ENCODE measurements around the gene ATP10B. TPM values are rescaled to one million over a fixed set of nuclear protein-coding genes. Genes with fewer than 3 reads are reported as not detected.

The ATP10B gene
- total RNA-seq, 1 donor from 2014 or later = not detected

- H3K36me3 Mint-ChIP-seq (ENCODE audit: low read depth) = no peaks in the 10 kb centered on the region
- TF ChIP-seq, protein P1, sequence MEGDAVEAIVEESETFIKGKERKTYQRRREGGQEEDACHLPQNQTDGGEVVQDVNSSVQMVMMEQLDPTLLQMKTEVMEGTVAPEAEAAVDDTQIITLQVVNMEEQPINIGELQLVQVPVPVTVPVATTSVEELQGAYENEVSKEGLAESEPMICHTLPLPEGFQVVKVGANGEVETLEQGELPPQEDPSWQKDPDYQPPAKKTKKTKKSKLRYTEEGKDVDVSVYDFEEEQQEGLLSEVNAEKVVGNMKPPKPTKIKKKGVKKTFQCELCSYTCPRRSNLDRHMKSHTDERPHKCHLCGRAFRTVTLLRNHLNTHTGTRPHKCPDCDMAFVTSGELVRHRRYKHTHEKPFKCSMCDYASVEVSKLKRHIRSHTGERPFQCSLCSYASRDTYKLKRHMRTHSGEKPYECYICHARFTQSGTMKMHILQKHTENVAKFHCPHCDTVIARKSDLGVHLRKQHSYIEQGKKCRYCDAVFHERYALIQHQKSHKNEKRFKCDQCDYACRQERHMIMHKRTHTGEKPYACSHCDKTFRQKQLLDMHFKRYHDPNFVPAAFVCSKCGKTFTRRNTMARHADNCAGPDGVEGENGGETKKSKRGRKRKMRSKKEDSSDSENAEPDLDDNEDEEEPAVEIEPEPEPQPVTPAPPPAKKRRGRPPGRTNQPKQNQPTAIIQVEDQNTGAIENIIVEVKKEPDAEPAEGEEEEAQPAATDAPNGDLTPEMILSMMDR (IDR thresholded peaks at IDR 0.05) = no peak
- H3K9me3 Mint-ChIP-seq (ENCODE audit: low read depth) = no peaks in the 10 kb centered on the region
- no peaks in the 10 kb centered on the region for H3K4me1 Mint-ChIP-seq (ENCODE audit: low read depth)
- DNase-seq (ENCODE audit: low spot score) = no peak
- H3K27me3 Mint-ChIP-seq (ENCODE audit: low read depth) = peaks cover 3% of the 10 kb centered on the region
- H3K4me3 Mint-ChIP-seq (ENCODE audit: unreplicated experiment) = no peak overlapping the region
- no peak overlapping the region for H3K27ac Mint-ChIP-seq (ENCODE audit: unreplicated experiment)
Observed at GRCh38 chr5:160626322-160626721, 225.7 kb downstream of the ATP10B start.

DNA sequence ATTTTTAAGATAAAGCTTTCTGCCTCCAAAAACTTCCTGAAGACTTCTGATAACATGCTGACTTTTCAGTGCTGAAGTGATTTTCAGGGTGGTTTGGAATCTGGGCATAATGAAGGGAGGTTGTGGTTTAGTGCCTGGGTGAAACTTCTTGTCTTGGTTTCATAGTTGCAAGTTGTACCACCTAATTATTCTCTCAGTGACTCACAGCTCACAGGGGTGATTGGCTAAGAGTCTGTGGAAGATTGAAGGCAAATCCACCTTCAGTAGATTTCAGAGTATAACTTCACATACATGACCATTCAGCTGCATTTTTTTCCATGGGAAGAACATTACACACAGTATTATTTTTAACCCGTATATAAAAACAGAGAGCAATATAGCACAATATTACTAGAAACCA, 230.5 kb downstream of the ATP10B start:
- no peak for DNase-seq (ENCODE audit: low spot score)
- H3K27ac Mint-ChIP-seq (ENCODE audit: unreplicated experiment) = no peak overlapping the region
- no peaks in the 10 kb centered on the region for H3K36me3 Mint-ChIP-seq (ENCODE audit: low read depth)
- TF ChIP-seq, protein P1 (IDR thresholded peaks at IDR 0.05) = no peak
- no peaks in the 10 kb centered on the region for H3K4me1 Mint-ChIP-seq (ENCODE audit: low read depth)
- H3K9me3 Mint-ChIP-seq (ENCODE audit: low read depth) = no peaks in the 10 kb centered on the region
- no peak overlapping the region for H3K4me3 Mint-ChIP-seq (ENCODE audit: unreplicated experiment)
- peaks cover 5% of the 10 kb centered on the region for H3K27me3 Mint-ChIP-seq (ENCODE audit: low read depth)

GRCh38 chr5:160620401-160620800, 231.6 kb downstream of the ATP10B start:
- TF ChIP-seq, protein P1 (IDR thresholded peaks at IDR 0.05) = no peak
- Mint-ChIP-seq H3K4me1 (ENCODE audit: low read depth) (no peaks in the 10 kb centered on the region), H3K4me3 (ENCODE audit: unreplicated experiment) (no peak overlapping the region), H3K9me3 (ENCODE audit: low read depth) (no peaks in the 10 kb centered on the region), H3K36me3 (ENCODE audit: low read depth) (no peaks in the 10 kb centered on the region), H3K27ac (ENCODE audit: unreplicated experiment) (no peak overlapping the region), H3K27me3 (ENCODE audit: low read depth) (peaks cover 5% of the 10 kb centered on the region)
- DNase-seq (ENCODE audit: low spot score) = no peak

- H3K36me3 Mint-ChIP-seq (ENCODE audit: low read depth) = no peaks in the 10 kb centered on the region
- DNase-seq (ENCODE audit: low spot score) = no peak
- no peak overlapping the region for H3K4me3 Mint-ChIP-seq (ENCODE audit: unreplicated experiment)
- no peaks in the 10 kb centered on the region for H3K9me3 Mint-ChIP-seq (ENCODE audit: low read depth)
- no peaks in the 10 kb centered on the region for H3K4me1 Mint-ChIP-seq (ENCODE audit: low read depth)
- H3K27me3 Mint-ChIP-seq (ENCODE audit: low read depth) = peaks cover 5% of the 10 kb centered on the region
- TF ChIP-seq, protein P1 (IDR thresholded peaks at IDR 0.05) = no peak
- H3K27ac Mint-ChIP-seq (ENCODE audit: unreplicated experiment) = no peak overlapping the region
Observed at GRCh38 chr5:160619381-160619780, 232.6 kb downstream of the ATP10B start.

DNA sequence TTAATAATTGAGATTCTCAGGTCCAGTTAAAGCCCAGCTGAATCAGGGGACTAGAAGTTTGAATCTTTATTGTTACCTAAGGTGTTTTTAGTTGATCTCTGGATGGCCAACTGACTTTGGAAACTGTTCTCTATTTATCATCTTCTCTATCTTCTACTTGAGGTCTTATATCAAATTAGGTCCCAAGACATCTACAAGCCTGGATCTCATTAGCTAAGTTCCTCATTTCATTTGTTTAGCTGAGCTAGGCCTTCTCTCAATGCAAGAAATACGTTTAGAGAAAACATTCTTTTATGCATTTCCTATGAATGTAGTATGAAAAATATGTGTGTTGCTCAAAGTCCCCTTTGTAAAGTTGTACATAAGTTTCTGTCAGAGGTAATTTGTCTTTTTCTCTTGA, 233.7 kb downstream of the ATP10B start:
- no peaks in the 10 kb centered on the region for H3K9me3 Mint-ChIP-seq (ENCODE audit: low read depth)
- TF ChIP-seq, protein P1 (IDR thresholded peaks at IDR 0.05) = no peak
- H3K27me3 Mint-ChIP-seq (ENCODE audit: low read depth) = peaks cover 5% of the 10 kb centered on the region
- no peaks in the 10 kb centered on the region for H3K4me1 Mint-ChIP-seq (ENCODE audit: low read depth)
- no peak overlapping the region for H3K4me3 Mint-ChIP-seq (ENCODE audit: unreplicated experiment)
- DNase-seq (ENCODE audit: low spot score) = no peak
- H3K36me3 Mint-ChIP-seq (ENCODE audit: low read depth) = no peaks in the 10 kb centered on the region
- H3K27ac Mint-ChIP-seq (ENCODE audit: unreplicated experiment) = no peak overlapping the region

All from chondrocyte (in vitro differentiated cells).